RWPE2 (cell line): ENCODE results near the gene COX5A.
"Not testable (repeated sequence)": the region's sequence is repeated elsewhere in the genome, so short reads cannot be mapped to it uniquely, and the experiment has no call there.

ENCODE experiments used
- ATAC-seq: fragments of 200-7000 bp; cut with Tn5 transposase; 3 replicates; pipeline ENCODE4 v1.9.1; 2021; ENCODE audit warnings: low read depth
- DNase-seq: peaks from one replicate; pipeline ENCODE4 v3.0.0-alpha.2; 2020; ENCODE audit warnings: low spot score
- H3K27ac ChIP-seq: fragments of 450-650 bp; 2 replicates; pipeline ENCODE4 v1.5.1; 2017; ENCODE audit warnings: mild to moderate bottlenecking; ENCODE audit not compliant: poor library complexity, severe bottlenecking
- H3K27me3 ChIP-seq: fragments of 250-450 bp; sonication (Bioruptor Pico); 2 replicates; pipeline ENCODE4 v1.5.1; 2021; ENCODE audit warnings: mild to moderate bottlenecking, moderate library complexity; ENCODE audit not compliant: insufficient read depth, poor library complexity, severe bottlenecking
- H3K36me3 ChIP-seq: fragments of 250-450 bp; sonication (Bioruptor Pico); 2 replicates; pipeline ENCODE4 v1.5.1; 2020; ENCODE audit warnings: low read depth, mild to moderate bottlenecking, moderate library complexity
- H3K4me1 ChIP-seq: fragments of 250-450 bp; sonication (Bioruptor Pico); 2 replicates; pipeline ENCODE4 v1.5.1; 2021; ENCODE audit warnings: mild to moderate bottlenecking, moderate library complexity; ENCODE audit not compliant: insufficient read depth, poor library complexity, severe bottlenecking
- H3K4me3 ChIP-seq: fragments of 250-450 bp; sonication (Bioruptor Pico); 2 replicates; pipeline ENCODE4 v1.5.1; 2021; ENCODE audit warnings: mild to moderate bottlenecking, moderate library complexity; ENCODE audit not compliant: severe bottlenecking
- H3K9me3 ChIP-seq: fragments of 250-450 bp; sonication (Bioruptor Pico); 2 replicates; pipeline ENCODE4 v1.5.1; 2021; ENCODE audit warnings: mild to moderate bottlenecking, moderate library complexity; ENCODE audit not compliant: severe bottlenecking
- TF ChIP-seq, protein P1 (sequence below): fragments of 450-650 bp; IDR thresholded peaks from one replicate; pipeline ENCODE4 v1.5.1; 2017; ENCODE audit warnings: mild to moderate bottlenecking, moderate library complexity; ENCODE audit not compliant: poor library complexity, severe bottlenecking

COX5A gene

DNA sequence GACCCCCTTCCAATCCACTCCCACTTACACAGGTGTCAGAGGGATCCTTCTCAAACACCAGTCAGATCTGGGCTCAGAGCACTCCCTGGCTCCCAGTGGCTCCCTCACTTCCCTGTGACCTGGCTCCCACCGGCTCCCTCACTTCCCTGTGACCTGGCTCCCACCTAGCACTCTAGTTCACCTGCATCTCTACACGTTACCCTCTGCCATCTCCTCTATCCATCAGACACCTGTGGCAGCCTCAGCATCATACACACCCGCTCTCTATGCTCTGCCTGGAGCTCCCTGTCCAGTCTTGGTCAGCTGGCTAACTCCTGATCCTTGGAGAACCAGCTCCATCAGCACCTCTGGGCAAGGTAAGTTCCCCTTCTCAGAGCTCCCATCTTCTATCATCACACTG, 13.1 kb upstream of the COX5A start:
- Histone ChIP-seq H3K9me3 (no peaks in the 10 kb centered on the region), H3K27ac (no peak overlapping the region), H3K36me3 (no peaks in the 10 kb centered on the region), H3K4me3 (no peak overlapping the region), H3K4me1 (peaks cover 11% of the 10 kb centered on the region), H3K27me3 (no peaks in the 10 kb centered on the region)
- TF ChIP-seq, protein P1, sequence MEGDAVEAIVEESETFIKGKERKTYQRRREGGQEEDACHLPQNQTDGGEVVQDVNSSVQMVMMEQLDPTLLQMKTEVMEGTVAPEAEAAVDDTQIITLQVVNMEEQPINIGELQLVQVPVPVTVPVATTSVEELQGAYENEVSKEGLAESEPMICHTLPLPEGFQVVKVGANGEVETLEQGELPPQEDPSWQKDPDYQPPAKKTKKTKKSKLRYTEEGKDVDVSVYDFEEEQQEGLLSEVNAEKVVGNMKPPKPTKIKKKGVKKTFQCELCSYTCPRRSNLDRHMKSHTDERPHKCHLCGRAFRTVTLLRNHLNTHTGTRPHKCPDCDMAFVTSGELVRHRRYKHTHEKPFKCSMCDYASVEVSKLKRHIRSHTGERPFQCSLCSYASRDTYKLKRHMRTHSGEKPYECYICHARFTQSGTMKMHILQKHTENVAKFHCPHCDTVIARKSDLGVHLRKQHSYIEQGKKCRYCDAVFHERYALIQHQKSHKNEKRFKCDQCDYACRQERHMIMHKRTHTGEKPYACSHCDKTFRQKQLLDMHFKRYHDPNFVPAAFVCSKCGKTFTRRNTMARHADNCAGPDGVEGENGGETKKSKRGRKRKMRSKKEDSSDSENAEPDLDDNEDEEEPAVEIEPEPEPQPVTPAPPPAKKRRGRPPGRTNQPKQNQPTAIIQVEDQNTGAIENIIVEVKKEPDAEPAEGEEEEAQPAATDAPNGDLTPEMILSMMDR = no peak
- DNase-seq (no peak), ATAC-seq (peak; percentile 16)

DNA sequence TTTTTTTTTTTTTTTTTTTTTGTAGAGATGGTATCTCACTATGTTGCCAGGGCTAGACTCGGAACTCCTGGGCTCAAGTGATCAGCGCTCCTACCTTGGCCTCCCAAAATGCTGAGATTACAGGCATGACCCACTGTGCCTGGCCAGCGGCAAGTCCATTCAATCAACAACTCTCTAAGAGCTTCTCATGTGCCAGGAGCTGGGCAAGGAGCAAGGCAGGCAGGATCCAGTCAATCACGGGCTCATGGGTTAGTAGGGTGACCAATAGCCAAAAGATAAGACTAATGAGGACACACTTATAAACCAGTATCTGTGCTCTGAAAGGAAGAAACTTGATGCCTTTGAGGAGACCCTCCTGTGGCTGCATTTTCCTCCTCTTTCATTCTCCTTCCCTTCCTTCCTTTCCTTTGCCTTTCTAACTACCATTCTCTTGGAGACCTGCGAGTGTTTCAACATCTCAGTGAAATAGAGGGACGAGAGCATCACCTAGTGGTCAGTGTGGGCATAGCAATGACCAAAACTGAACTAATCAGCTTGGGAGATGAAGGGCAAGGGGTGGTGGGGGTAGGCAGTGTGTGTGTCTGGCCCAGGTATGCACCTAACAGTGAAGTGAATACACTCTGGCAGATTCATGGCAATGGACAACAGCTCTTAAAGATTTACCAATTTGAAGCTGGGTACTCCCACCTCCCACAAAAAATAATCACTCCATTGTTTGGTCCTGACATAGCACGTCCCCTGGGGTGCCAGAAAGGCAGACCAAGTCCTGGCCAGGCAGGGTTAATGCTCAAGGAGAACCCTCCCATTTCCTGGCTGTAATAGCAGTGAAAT, 12.4 kb upstream of the COX5A start:
- Histone ChIP-seq H3K36me3 (no peaks in the 10 kb centered on the region), H3K4me1 (peaks cover 5% of the 10 kb centered on the region), H3K4me3 (no peak overlapping the region), H3K9me3 (no peaks in the 10 kb centered on the region), H3K27me3 (no peaks in the 10 kb centered on the region), H3K27ac (no peak overlapping the region)
- TF ChIP-seq, protein P1 = peak; percentile 100
- ATAC-seq (peak; percentile 59), DNase-seq (no peak)

DNA sequence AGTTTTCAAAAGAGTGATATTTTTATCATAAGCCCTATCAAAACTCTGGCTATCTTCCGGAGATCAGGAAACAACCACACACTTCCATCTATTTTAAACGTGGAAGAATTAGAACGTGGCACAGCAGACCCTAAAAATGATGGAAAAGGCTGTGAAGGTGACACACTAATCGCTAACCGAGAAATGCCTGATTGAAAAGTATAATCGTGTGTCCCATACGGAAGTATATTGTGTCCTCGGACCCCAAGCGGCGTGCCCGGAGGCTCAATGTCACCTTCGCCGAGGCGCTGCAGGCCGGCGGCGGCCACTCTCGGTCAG, 642 bp downstream of the COX5A start:
- TF ChIP-seq, protein P1 = no peak

DNA sequence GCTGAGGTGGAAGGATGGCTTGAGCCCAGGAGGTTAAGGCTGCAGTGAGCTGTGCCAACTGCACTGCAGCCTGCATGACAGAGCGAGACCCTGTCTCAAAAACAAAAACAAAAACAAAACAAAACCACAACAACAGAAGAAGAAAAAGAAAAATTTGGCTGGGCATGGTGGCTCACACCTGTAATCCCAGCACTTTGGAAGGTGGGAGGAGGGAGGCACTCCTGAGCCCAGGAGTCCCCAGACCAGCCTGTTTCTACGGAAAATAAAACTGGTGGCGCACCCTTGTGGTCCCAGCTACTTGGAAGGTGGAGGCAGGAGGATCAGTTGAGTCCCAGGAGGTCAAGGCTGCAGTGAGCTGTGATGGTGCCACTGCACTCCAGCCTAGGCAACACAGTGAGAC, 2.7 kb downstream of the COX5A start:
- H3K27ac ChIP-seq, DNase-seq, H3K27me3 ChIP-seq, ATAC-seq, H3K4me3 ChIP-seq, H3K4me1 ChIP-seq, H3K9me3 ChIP-seq: not testable (repeated sequence)
- TF ChIP-seq, protein P1 = peak; percentile 35
- peaks cover 51% of the 10 kb centered on the region for H3K36me3 ChIP-seq

More for the DNA sequence above, 642 bp downstream of the COX5A start:
- H3K36me3 ChIP-seq = peaks cover 33% of the 10 kb centered on the region
- ATAC-seq (no peak), DNase-seq (no peak)
- peak overlapping the region; percentile 66 for H3K27ac ChIP-seq
- H3K27me3 ChIP-seq = no peaks in the 10 kb centered on the region
- no peaks in the 10 kb centered on the region for H3K9me3 ChIP-seq
- H3K4me3 ChIP-seq = peak overlapping the region; percentile 94
- peaks cover 4% of the 10 kb centered on the region for H3K4me1 ChIP-seq

DNA sequence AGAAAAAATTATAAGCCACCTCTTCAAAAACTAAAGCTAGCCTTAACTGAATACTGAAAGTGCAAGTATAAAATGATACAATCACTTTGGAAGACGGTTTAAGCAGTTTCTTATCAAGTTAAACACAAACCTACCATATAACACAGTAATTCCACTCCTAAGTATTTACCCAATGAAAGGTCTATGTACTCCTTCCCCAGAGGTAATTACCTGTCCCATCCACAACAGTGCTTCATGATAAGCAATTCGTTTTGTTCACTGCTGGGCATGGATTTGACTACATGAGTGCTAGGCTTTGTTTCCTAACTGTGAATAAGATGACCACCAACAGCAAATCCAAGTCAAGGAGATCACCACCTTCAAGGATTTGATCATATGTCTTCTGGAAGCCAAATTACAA, 4.3 kb downstream of the COX5A start:
- Histone ChIP-seq H3K36me3 (peaks cover 68% of the 10 kb centered on the region), H3K27me3 (no peaks in the 10 kb centered on the region)
- no peak for ATAC-seq

More for the DNA sequence above, 4.3 kb downstream of the COX5A start:
- TF ChIP-seq, protein P1 = no peak
- Histone ChIP-seq H3K4me3 (no peak overlapping the region), H3K27ac (no peak overlapping the region), H3K9me3 (no peaks in the 10 kb centered on the region), H3K4me1 (peaks cover 4% of the 10 kb centered on the region)
- no peak for DNase-seq
